Activated CD4-positive, alpha-beta T cell treated with anti-CD3 and anti-CD28 coated beads for 1 hour (primary cell): ENCODE results near the gene CILP2.

Experiments used
- DNase-seq: peaks from one replicate; pipeline ENCODE4 v3.0.0-alpha.2; 2020

The CILP2 gene

DNA sequence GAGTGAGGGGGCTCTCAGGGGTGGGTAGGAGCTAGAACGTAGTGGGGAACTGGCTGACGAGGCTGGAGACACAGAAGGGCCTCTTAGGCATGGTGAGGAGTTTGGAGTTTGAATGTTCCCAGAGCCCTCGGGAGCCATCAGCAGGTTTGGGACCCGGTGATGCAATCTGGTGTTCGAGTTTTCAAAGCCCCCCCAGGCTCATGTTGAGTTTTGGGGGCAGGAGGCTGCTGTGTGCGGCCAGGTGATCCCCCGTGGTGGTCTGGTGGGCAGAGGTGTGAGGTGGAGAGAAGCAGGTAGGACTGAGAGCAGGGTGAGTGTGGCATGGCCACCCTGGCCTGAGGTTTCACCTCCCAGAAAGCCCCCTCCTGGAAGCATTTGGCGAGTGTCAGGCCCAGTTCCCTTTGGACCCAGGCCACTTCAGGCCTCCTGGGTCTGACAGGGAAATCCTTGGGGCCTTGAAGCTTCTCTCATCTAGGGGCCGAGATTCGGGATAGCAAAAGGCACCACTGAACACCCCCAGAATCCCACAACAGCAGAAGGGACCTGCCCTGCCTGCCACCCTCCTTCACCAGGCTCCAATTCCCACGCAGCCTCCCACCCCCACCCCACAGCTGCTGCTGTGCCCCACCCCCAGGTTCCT, 8.2 kb upstream of the CILP2 start:
- DNase-seq: no peak

DNA sequence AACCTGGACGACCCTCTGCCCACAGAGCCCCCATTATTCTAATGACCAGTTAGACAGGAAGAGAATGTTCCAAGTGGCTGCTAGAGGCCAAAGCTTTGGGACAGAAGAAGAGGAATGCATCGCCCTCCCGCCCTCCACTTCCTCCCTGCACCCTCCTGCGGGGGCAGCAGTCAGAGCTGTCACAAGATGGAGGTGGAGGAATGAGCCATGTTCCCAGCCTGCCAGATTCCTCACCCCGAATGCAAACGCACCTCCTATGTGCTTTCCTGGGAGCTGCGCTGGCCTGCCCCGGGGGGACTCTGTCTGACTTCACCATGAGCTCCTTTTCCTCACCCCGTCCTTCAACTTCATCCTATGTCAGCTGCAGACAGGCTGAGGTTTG, 7.7 kb upstream of the CILP2 start:
- DNase-seq: no peak

DNA sequence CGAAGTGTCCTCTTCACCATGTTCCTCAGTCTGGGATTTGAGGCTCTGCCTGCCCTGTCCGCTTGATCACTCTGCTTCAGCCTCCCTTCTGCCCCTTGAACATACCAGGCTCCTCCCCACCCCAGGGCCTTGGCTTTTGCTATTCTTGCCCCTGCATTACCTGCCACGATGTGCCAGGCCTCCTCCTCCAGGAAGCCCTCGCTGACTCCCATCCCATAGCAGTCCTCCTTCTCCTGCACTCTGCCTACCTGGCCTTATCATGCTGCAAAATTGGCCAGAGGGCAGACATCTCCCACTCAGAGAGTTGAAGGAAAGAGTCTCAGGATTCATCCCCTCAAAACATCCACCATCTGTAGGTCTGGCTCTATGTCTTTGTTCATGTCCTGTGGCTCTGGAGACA, 7.2 kb upstream of the CILP2 start:
- DNase-seq: no peak

DNA sequence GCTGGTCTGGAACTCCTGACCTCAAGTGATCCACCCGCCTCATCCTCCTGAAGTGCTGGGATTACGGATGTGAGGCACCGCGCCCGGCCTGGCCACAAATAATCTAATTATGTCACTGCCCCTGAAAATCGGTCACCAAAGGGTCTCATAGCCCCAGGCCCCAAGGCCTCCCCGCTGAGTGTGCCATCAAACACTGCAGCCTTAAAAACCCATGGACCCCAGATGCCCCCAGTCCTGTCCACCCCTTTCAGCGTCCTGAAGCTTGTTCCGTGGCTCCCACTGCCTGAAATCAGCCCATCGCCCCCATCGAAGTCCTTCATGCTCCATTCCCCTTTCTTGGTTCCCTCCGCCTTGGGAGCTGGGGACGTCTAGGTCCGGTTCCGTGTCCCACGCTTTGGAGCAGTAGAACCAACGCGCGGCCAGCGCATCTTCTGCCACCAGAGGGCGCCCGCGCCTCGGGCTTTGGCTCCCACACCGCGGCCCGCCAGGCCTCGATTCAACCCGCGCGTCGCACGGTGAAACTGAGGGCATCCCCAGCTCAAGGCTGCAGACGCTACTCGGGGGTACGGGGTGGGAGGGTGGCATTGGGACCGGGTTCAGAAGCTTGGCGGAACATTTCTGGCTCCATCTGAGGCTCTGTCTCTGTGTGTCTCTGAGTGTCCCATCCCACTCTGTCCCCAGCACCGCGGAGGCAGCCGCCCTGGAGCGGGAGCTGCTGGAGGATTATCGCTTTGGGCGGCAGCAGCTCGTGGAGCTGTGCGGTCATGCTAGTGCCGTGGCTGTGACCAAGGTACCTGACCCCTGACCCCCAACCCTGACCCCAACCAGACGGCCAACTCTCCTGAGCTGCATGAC, 5.9 kb upstream of the CILP2 start:
- DNase-seq: peak; percentile 82

DNA sequence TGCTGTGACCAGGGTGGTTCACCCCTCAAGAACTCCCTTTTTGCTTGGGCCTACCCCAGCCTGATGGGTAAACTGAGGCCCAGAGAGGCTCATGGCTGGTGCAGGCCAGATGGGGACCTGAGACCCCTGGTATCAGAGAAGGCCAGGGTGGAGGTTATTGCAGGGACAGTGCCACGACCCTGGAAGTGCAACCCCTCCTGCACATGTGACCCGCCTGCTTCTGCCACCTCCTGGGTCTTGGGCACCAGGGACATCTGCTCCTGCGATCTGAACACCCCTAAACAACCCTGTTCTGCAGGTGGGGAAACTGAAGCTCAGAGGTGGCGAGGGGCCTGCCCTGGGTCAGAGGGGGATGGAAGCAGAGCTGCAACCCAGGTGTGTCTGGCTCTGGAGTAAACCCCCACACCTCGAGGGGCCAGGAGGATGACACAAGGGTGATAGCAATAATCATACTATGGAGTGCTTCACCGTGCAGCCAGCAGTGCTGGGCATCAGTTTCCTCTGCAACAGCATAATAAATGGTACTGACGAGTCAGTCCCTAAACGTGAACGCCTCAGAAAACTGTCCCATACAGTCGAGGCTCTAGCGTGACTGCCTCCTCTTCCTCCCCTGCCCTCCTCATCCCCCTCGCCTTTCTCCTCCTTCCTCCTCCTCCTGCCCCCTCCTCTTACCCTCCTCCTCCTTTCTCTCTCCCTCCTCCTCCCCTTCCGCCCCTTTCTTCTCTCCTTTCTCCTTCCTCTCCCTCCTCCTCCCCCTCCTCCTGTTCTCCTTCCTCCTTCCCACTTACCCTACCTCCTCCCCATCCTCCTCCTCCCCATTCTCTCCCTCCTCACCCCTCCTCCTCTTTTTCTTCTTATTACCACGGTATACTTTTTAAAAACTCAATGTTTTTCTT, 5.0 kb upstream of the CILP2 start:
- DNase-seq: no peak

DNA sequence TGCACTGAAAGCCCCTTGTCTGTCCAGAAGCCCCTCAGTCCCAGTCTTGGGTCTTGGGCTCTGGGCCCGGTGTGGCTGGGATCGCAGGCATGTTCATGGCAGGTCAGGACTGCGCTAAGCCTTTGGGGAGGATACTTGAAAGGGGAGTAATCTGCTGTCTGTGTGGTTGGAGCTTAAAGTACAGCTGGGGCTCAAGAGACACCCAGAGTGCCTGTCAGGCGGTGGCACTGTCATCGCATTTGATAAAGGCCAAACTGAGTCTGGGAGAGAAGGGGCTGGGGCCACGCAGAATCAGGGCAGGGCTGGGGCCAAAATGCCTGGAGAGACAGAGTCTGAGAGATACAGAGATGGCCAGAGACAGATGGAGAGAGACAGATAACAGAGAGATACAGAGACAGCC, 4.2 kb upstream of the CILP2 start:
- no peak for DNase-seq

DNA sequence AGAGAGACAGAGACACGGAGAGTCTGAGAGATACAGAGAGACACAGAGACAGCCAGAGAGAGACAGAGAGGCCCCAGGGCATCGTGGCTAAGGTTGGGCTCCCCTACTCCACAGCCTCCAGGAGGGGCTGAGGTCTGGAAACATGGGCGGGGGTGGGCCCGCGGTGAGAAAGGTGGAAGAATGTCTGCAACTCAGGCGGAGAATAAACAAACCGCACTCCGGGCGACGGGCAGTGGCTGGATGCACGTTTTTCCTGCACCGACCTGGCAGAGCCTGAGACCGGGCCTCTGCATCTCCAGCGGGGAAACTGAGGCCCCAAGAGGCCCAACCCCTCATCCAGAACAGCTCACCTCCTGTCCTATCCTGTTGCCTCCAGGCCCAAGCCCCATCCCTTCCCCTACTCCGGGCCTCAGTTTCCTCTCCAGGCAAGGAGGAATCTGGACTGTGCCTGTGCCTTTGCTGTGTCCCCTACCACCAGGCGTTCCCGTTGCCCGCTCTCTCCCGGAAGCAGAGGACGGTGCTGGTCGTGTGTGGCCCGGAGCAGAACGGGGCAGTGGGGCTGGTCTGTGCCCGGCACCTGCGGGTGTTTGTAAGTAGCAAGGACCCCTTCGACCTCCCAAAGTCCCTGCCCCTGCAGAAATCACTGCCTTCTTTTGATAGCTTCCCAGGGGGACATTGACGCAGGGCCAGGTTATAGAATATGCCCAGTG, 3.4 kb upstream of the CILP2 start:
- DNase-seq: no peak

DNA sequence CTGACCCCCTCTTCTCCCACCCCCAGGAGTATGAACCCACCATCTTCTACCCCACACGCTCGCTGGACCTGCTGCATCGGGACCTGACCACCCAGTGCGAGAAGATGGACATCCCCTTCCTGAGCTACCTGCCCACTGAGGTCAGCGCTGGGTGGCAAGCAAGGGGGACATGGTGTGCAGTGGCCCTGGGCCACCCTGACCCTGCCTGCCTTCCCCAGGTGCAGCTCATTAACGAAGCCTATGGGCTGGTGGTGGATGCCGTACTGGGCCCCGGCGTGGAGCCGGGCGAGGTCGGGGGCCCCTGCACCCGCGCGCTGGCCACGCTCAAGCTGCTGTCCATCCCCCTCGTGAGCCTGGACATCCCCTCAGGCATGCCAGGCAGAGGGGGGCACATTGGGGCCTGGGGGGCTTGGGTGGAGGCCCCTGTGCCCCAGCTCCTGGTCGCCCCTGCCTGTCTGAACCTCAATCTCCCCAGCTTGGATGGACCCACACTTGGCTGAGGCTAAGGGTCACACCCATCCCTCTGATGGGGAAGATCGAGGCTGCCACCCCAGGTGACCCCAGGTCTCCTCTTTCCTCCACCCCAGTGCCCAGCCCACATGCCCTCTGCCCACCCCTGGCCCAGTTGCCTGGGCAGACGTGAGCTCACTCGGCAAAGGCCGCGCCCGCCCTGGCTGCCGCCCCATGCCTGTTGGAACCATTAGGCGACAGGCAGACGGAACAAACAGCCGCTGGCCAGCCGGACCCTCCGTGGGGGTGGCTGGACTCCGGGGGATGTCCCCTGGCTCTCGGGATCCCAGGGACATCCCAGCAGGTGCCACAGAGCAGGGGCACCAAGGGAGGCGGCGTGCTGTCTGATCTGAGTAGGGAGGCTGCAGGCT, 2.5 kb upstream of the CILP2 start:
- no peak for DNase-seq

DNA sequence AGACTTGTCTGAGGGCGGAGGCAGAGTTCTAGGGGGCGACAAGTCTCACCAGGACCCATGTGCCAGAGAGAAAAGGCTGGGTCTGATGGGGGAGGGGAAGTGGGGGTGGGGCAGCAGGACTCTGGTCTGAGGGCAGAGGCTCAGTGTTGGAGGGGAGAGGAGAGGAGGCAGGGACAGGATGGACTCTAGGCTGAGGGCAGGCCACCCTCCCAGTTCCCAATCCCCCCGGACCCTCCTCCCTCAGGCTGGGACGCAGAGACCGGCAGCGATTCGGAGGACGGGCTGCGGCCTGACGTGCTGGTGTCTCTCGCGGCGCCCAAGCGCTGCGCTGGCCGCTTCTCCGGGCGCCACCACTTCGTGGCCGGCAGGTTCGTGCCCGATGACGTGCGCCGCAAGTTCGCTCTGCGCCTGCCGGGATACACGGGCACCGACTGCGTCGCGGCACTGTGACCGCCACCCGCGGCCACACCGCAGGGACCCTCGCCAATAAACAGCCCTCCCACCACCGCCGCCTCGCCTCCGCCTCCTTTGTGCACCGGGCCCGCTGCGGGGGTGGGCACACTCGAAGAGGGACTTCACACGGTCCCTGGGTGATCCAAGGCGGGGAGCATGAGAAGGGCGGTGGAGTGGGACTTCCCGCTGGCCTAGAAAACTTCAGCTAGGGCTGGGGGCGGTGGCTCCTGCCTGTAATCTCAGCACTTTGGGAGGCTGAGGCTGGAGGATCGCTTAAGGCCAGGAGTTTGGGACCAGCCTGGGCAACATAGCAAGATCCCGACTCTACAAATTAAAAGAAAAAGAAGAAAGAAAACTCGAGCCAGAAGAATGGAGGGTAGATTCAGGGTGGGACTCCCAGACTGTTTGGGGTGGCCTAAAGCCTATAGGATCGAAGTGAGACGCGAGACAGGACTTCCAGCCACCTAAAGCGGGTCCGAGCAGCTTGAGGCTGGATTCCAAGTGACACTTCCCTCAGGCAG, 703 bp upstream of the CILP2 start:
- no peak for DNase-seq

DNA sequence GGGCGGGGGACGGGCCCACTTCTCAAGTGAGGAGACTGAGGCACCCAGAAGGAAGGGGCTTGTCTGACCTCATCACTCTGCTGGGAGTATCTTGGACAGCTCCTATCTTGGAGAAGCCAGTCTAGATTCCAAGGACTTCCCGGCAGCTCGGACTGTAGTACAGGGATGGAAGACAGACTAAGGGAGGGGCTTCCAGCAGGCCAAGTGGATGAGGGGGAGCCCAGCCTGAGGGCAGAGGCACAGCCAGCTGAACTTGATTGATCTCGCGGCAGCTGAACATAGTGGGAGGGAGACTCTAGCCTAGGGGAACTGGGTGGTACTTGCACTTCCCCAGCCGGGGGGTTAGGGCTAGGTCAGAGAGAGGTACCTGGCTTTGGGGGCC, 711 bp downstream of the CILP2 start:
- DNase-seq: no peak

DNA sequence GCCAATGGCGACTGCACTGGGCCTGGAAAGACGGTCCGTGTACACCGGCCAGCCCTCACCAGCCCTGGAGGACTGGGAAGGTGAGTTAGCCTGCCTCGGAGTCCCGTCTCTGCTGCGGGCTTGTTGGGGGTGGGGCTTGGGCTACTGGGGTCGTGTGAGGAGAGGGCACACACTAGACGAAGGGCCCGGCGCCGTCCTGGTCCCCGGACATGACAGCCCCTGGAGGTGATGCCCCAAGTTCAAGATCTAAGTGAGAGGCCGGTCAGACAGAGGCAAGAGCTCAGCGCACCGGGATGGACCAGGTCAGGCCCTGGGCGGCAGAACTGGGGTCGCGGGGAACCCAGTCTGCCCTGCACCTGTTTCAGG, 1.6 kb downstream of the CILP2 start:
- DNase-seq: no peak

DNA sequence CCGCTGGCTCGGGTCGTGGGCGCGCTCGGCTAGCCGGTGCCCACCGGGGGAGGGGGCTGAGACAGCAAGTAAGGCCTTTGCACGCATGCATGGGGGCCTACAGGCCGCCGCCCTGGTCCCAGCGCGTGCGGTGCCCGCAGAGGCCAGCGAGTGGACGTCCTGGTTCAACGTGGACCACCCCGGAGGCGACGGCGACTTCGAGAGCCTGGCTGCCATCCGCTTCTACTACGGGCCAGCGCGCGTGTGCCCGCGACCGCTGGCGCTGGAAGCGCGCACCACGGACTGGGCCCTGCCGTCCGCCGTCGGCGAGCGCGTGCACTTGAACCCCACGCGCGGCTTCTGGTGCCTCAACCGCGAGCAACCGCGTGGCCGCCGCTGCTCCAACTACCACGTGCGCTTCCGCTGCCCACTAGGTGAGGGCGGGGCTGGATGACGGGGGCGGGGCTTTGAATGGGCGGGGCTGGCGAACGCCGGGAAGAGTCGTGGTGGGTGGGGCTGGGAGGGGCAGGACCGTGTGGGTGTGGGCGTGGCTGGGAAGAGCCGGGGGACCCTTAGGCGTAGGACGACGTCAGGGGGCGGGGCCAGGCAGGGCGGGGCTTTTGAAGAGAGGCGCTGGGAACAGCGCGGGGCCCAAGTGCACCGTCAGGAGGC, 2.1 kb downstream of the CILP2 start:
- peak; percentile 33 for DNase-seq

DNA sequence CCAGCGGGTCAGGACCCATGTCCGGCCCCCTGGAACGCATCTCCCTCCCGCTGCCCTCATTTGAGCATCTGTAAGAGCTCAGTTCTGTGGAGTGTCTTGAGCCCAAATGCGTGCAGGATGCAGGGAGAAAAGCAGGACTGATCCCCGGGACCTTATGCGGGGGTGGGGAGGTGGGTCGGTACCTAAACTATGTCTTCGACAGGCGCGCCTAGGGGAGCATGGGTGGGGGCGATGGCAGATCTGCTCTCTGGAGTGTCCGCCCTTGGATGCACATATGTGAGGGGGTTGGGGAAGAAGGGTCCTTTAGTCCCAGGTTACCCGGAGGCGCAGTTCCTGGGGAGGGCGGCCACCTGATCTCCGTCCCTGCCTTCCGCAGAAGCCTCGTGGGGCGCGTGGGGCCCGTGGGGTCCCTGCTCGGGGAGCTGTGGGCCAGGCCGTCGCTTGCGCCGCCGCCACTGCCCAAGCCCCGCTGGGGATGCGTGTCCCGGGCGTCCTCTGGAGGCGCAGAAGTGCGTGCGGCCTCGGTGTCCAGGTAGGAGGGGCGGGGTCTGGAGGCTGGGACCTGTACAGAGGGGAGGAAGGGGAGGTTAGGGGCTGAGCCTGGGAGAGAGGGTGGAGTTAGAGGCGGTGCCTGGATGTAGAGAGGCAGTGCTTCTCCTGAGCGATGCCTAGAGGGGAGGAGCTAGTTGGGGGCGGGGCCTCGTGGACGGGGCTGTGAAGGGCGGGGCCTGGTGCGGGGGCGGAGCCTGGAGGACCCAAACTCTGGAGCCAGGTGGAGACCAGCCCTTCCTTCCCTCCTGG, 2.9 kb downstream of the CILP2 start:
- peak; percentile 57 for DNase-seq

DNA sequence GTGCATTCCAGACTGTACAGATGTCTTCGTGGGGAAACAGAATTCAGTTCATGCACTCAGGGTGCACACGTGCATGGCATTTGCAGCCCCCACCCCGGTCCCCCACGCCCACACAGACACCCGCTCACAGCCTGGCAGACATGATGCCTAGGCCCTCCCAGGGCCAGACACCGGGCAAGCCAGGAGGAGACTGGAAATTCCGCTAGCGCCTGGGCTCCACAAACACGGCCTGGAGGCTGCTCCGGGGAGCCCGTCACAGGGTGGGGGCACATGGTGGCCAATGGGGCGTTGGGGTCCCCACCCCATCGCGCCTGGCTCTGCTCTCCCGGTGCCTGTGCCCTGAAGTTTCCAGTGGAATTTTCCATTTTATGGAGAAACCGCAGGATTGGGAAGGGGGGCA, 3.6 kb downstream of the CILP2 start:
- DNase-seq: no peak

DNA sequence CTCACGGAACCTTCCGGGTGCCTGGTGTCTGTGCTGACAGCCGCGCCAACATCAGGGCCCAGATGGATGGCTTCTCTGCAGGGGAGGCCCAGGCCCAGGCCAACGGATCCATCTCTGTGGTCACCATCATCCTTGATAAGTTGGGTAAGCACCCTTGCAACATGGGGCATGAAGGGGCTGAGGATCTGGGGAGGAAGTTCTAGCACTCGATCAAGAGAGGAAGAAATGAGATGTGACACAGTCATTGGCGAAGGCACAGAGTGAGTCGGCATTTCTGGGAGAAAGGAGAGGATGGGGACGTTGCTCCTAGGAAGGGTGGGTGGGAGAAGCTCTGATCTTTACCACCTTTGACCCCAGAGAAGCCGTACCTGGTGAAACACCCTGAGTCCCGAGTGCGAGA, 4.4 kb downstream of the CILP2 start:
- no peak for DNase-seq

DNA sequence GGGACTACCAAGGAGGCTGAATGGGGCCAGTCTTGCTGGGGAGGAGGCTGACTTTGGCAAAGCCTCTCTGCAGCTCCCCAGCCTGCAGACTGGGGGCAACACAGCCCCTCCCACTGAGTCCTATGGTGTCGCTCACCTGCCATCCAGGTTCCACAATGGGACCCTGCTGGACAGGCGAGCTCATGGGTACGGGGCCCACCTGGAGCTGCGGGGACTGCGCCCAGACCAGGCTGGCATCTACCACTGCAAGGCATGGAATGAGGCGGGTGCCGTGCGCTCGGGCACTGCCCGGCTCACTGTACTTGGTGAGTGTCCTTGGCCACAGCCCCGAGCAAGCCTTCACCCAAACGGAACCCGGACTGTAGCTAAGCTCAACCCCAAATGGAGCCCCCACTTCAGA, 5.0 kb downstream of the CILP2 start:
- no peak for DNase-seq

DNA sequence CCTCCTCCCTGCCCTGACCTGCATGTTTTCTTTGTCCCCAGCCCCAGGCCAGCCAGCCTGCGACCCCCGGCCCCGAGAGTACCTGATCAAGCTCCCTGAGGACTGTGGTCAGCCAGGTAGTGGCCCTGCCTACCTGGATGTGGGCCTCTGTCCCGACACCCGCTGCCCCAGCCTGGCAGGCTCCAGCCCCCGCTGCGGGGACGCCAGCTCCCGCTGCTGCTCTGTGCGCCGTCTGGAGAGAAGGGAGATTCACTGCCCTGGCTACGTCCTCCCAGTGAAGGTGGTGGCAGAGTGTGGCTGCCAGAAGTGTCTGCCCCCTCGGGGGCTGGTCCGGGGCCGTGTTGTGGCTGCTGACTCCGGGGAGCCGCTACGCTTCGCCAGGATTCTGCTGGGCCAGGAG, 5.6 kb downstream of the CILP2 start:
- DNase-seq: no peak

DNA sequence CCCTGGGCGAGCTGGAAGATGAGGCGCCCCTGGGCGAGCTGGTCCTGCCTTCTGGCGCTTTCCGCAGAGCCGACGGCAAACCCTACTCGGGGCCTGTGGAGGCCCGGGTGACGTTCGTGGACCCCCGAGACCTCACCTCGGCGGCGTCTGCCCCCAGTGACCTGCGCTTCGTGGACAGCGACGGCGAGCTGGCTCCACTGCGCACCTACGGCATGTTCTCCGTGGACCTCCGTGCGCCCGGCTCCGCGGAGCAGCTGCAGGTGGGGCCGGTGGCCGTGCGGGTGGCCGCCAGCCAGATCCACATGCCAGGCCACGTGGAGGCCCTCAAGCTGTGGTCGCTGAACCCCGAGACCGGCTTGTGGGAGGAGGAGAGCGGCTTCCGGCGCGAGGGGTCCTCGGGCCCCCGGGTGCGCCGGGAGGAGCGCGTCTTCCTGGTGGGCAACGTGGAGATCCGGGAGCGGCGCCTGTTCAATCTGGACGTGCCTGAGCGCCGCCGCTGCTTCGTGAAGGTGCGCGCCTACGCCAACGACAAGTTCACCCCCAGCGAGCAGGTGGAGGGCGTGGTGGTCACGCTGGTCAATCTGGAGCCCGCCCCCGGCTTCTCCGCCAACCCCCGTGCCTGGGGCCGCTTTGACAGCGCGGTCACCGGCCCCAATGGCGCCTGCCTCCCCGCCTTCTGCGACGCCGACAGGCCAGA, 6.3 kb downstream of the CILP2 start:
- DNase-seq: no peak
